ENCODE measurements around the gene FN1. TPM values are rescaled to one million over a fixed set of nuclear protein-coding genes. Genes with fewer than 3 reads are reported as not detected.
"Not testable (repeated sequence)": the region's sequence is repeated elsewhere in the genome, so short reads cannot be mapped to it uniquely, and the experiment has no call there.

The FN1 gene
- total RNA-seq, 1 donor from 2014 or later, result 217 TPM

- no peak for DNase-seq (ENCODE audit: low spot score)
These were observed 11.8 kb downstream of the FN1 start for GRCh38 chr2:215423928-215424540.

- DNase-seq (ENCODE audit: low spot score), result no peak
These were observed 12.6 kb downstream of the FN1 start for GRCh38 chr2:215423234-215423633.

GRCh38 chr2:215422676-215423075, 13.2 kb downstream of the FN1 start:
- DNase-seq (ENCODE audit: low spot score), result no peak

GRCh38 chr2:215421859-215422461, 13.9 kb downstream of the FN1 start:
- no peak for DNase-seq (ENCODE audit: low spot score)

GRCh38 chr2:215420471-215420935, 15.4 kb downstream of the FN1 start:
- no peak for DNase-seq (ENCODE audit: low spot score)

- no peak for DNase-seq (ENCODE audit: low spot score)
These were observed 15.9 kb downstream of the FN1 start for GRCh38 chr2:215419769-215420470.

- no peak for DNase-seq (ENCODE audit: low spot score)
These were observed 16.8 kb downstream of the FN1 start for GRCh38 chr2:215419113-215419512.

- DNase-seq (ENCODE audit: low spot score), result no peak
These were observed 17.6 kb downstream of the FN1 start for GRCh38 chr2:215418064-215418963.

GRCh38 chr2:215417400-215417951, 18.4 kb downstream of the FN1 start:
- no peak for DNase-seq (ENCODE audit: low spot score)

- no peak for DNase-seq (ENCODE audit: low spot score)
These were observed 19.2 kb downstream of the FN1 start for GRCh38 chr2:215416656-215417055.

GRCh38 chr2:215415820-215416577, 19.9 kb downstream of the FN1 start:
- no peak for DNase-seq (ENCODE audit: low spot score)

GRCh38 chr2:215415218-215415617, 20.6 kb downstream of the FN1 start:
- no peak for DNase-seq (ENCODE audit: low spot score)

- DNase-seq (ENCODE audit: low spot score), result no peak
These were observed 21.2 kb downstream of the FN1 start for GRCh38 chr2:215414674-215415073.

GRCh38 chr2:215413974-215414373, 21.9 kb downstream of the FN1 start:
- no peak for DNase-seq (ENCODE audit: low spot score)

GRCh38 chr2:215413484-215413777, 22.4 kb downstream of the FN1 start:
- no peak for DNase-seq (ENCODE audit: low spot score)

- no peak for DNase-seq (ENCODE audit: low spot score)
These were observed 23.7 kb downstream of the FN1 start for GRCh38 chr2:215411941-215412743.

- DNase-seq (ENCODE audit: low spot score), result no peak
These were observed 25.0 kb downstream of the FN1 start for GRCh38 chr2:215410932-215411285.

GRCh38 chr2:215410181-215410931, 25.5 kb downstream of the FN1 start:
- not testable (repeated sequence) for DNase-seq (ENCODE audit: low spot score)
